HG02981 (cell line): Measurements from ENCODE around the gene ALOX12.
A peak's percentile ranks its signal among the peaks of the same experiment; 100 is the strongest.

Source experiments
- ATAC-seq: cut with Tn5 transposase; IDR thresholded peaks from one replicate; pipeline ENCODE4 v1.9.1; 2021; ENCODE audit warnings: mild to moderate bottlenecking, moderate library complexity; ENCODE audit not compliant: unreplicated experiment

The ALOX12 gene

GRCh38 chr17:7020894-7021664 lies 25.2 kb downstream of the ALOX12 start:
- ATAC-seq = no peak

GRCh38 chr17:7021993-7022778 lies 26.3 kb downstream of the ALOX12 start:
- ATAC-seq = peak; percentile 63

GRCh38 chr17:7022781-7023571 lies 27.1 kb downstream of the ALOX12 start, which contains the start of gene BCL6B:
TSS of gene BCL6B (plus strand) at chr17:7023050. CDS start at chr17:7023672, 622 bp downstream.
- no peak for ATAC-seq

- peak; percentile 37 for ATAC-seq
These were observed 27.9 kb downstream of the ALOX12 start for GRCh38 chr17:7023576-7024401.

- no peak for ATAC-seq
These were observed 28.5 kb downstream of the ALOX12 start for GRCh38 chr17:7024402-7024785.

GRCh38 chr17:7025245-7025644 lies 29.4 kb downstream of the ALOX12 start:
- ATAC-seq = no peak

- no peak for ATAC-seq
These were observed 30.7 kb downstream of the ALOX12 start for GRCh38 chr17:7026471-7027115.

- ATAC-seq = no peak
These were observed 31.5 kb downstream of the ALOX12 start for GRCh38 chr17:7027335-7027734.

- no peak for ATAC-seq
These were observed 33.2 kb downstream of the ALOX12 start for GRCh38 chr17:7029096-7029495.

- no peak for ATAC-seq
These were observed 33.8 kb downstream of the ALOX12 start for GRCh38 chr17:7029659-7030058.

- no peak for ATAC-seq
These were observed 39.2 kb downstream of the ALOX12 start for GRCh38 chr17:7034955-7035590.

GRCh38 chr17:7035591-7036368 lies 39.9 kb downstream of the ALOX12 start, which contains the start of gene SLC16A13:
TSS of gene SLC16A13 (plus strand) at chr17:7036015. CDS start at chr17:7036383, 368 bp downstream.
- peak; percentile 93 for ATAC-seq

- ATAC-seq = no peak
These were observed 42.4 kb downstream of the ALOX12 start for GRCh38 chr17:7038025-7038862.

- ATAC-seq = no peak
These were observed 44.0 kb downstream of the ALOX12 start for GRCh38 chr17:7039832-7040231.

- ATAC-seq = no peak
These were observed 46.0 kb downstream of the ALOX12 start for GRCh38 chr17:7041607-7042500.

- no peak for ATAC-seq
These were observed 46.8 kb downstream of the ALOX12 start for GRCh38 chr17:7042501-7043181.
